NCI-H187 treated with DMSO at 0.1 percent for 48 hours (cell line): ENCODE data around the gene CCDC38.

Experiments used
- DNase-seq: peaks from one replicate; lab custom pipeline; 2025; lab: John Stamatoyannopoulos, UW

Gene CCDC38

DNA sequence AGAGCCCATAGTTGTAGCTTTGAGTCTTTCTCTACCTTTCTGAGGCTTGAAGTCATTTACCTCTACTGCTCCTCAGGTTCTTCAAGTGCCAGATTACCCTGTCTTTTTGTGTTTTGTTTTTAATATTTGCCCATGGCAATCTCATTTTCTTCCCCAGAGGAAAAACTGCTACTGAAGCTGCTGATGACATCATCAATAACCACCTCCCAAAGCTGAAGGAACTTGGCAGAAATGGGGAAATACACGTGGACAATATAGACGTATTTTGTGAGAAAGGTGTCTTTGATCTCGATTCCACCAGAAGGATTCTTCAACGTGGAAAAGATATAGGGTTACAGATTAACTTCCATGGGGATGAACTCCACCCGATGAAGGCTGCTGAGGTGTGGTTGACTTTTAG is 17.8 kb upstream of the CCDC38 start:
- DNase-seq = no peak

DNA sequence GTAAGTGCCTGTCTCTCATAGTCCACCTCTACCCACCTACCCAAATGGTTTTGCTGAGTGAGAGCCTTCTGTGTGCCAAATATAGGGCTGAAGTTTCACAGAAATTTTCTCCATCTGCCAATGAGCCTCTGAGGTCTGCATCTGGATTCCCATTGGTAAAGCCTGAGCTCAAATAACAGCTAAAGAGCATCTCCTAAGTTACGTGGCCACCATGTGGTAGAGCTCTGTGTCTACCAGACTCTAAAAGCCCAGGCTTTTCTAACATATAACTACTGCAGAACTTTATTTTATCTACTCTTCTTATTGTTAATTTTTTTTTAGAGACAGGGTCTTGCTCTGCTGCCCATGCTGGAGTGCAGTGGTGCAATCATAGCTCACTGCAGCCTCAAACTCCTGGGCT is 16.7 kb upstream of the CCDC38 start:
- no peak for DNase-seq

DNA sequence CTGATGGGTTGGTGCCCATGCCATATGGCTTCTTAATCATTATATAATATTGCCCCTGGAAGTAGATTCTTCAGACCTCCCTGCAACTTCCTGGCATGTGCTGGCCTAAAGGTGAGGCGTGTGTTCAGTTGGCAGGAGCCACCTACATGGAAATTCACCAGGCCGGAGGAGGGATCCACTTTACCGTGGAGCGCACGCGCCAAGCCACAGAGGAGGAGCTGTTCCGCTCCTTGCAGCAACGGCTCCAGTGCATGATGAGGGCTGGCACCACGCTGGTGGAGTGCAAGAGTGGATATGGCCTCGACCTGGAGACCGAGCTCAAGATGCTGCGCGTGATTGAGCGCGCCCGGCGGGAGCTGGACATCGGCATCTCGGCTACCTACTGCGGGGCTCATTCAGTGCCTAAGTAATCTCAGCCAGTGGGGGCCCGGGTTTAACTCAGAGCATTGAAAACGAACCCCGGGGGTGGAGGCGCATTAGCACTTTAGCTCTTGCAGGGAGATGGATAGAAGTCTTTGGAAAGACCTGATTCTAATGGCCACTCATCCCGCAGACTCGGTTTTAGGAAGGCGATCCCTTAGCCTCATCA is 14.2 kb upstream of the CCDC38 start:
- DNase-seq = no peak

DNA sequence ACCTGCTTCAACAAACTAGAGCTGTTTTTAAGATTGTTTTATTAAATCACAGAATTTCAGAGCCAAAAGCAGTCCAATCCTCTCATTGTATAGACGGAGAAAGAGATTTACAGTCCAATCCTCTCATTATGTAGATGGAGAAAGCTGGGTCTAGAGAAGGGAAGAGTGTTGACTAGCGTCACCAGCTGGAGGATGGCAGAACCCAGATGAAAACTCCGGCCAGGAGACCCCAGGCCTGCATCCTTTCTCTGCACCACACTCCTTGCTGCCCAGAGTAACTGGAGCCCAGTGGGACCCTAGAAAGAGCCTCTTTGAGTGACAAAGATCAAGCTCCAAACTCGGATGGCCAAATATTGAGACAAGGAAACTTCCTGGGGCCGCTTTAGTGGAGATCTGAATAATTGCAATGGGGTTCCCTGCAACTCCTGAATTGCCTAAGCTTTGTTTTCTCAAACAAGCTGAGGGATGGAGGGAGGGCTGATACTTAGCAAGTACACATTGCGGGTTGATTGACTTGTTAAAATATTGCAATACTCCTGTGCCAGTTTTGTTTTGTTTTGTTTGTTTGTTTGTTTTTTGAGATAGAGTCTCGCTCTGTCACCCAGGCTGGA is 13.2 kb upstream of the CCDC38 start:
- no peak for DNase-seq

DNA sequence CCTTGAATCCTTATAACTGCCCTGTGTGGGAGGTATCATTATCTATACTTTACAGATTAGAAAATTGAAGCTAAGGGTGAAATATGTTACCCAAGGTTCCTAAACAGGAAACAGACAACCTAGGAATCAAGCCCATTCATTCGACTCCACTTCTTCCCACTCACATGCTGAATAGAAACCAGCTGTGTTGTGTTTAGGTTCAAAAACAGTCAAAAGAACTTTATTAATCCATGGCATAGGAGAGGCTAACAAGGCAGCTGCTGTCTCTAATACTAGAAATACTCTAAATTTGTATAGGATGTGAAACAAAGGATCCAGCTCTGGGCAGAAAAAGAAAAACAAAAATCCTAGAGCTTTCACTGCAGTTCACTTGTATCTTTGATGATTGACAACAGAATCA is 10.6 kb upstream of the CCDC38 start:
- DNase-seq = no peak

DNA sequence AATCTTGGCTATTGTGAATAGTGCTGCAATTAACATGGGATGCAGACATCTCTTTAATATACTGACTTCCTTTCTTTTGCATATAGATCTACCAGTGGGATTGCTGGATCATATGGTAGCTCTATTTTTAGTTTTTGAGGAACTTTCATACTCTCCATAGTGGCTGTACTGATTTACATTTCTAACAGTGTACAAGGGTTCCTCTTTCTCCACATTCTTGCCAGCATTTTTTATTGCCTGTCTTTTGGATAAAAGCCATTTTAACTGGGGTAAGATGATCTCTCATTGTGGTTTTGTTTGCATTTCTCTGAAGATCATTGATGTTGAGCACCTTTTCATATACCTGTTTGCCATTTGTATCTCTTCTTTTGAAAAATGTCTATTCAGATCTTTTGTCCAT is 9.1 kb upstream of the CCDC38 start:
- DNase-seq = no peak

DNA sequence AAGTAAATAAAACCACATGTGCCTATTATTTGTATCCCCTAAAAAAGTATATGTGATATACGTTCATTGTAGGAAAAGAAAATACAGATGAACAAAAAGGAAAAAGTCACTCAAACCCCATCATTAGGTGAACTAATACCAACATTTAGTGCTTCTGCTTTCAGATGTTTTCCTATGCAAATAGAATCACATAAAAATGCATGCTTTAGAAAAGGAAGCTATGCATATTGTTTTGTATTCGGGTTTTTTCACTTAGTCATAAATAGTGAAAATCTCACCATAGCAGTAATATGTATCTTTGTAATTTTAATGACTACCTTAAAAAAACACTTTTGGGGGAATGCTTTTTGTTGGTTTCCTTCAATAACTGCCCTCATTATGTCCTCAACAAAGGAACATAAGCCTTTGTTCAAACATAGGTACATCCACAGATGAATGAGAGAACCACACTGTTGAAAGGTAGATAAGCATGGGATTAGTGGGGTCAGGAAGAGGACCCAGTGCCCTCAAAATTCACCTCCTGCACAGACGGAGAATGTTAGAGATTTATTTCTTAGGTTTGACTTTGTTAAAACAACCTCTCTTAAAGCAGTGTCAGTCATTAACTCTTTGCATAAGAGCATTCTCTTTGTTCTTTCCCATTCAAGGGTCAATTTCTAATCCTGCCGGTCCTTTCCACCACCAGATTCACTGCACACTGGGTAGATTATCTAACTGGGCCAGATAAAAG is 7.2 kb upstream of the CCDC38 start:
- no peak for DNase-seq

DNA sequence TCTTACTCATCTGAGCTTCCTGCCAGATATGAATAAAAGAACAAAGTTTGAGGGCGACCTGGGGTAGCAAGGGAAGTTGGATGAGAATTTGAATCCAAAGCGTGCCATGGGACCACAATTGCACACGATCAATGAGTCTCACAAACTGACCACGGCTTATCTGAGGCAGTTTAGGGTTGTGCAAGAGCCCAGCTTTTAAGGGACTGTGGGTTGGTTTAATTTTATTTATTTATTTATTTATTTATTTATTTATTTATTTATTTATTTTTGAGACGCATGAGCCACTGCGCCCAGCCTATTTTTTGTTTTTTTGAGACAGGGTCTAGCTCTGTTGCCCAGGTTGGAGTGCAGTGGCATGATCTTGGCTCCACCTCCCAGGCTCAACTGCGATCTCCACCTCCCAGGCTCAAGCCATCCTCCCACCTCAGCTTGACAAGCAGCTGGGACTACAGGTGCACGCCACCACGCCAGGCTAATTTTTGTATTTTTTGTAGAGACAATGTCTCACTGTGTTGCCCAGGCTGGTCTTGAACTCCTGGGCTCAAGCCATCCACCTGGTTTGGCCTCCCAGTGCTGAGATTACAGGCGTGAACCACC is 1.8 kb upstream of the CCDC38 start:
- DNase-seq = no peak

DNA sequence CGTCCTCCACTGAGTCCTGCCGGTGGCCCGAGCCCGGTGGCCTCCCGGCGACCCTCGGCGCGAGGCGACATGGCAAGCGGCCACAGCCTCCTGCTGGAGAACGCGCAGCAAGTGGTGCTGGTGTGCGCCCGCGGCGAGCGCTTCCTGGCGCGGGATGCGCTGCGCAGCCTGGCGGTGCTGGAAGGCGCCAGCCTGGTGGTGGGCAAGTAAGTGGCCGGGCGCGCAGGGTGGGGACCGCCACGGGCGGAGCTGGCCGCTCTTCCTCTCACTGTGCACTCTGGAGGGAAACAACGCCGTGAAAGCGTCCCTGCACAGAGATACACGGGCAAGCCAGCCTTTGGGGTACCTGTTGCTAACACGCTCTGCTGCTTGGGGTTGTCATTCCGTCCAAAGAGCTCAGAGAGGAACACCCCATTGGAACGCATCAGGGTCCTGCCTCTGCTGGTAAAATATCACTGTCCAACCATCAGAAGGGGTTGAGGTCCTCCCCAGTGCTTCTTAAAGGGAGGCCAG is 972 bp upstream of the CCDC38 start, which contains the start of gene AMDHD1:
Gene AMDHD1 (plus strand): TSS at position 2 of the 513 bp plus-strand sequence. CDS start 68 bp downstream, at position 70.
- no peak for DNase-seq

DNA sequence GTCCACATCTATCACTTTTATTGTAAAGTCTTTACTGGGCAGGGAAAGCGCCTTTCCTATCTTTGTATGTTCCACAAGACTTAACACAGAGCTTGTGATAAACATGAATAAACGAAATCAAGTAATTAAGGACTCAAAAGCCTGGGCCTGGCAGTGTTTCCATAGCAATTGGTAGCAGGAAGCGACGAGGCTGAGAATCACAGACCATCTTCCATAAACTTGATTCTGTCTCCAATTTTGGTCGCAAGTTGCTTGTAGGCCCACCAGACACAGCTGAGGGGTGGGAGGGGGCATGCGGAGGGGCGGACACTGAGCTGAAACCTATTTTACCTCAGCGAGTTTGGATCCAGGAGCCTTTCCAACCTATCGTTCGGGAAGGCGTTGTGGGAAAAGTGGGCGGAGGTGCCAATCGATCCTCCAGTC is 302 bp downstream of the CCDC38 start:
- DNase-seq = no peak

DNA sequence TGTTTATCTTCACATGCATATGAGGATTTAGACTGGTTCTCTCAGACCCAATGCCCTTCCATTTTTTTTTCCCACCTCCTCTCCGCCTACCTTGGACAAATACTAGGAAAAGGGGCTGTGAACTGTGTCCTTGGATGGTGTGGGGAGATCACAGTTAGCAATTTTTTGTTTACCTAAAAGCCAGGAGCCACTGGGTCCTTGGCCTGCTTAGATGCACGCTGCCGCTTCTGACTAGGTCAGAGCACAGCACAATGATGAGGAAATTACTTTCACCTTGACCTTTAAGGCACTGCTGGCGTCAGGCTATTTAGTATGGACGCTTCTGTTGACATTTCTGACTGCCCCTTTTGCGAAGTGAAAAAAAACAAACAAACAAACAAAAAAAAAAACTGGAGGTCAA is 1.9 kb downstream of the CCDC38 start:
- no peak for DNase-seq

DNA sequence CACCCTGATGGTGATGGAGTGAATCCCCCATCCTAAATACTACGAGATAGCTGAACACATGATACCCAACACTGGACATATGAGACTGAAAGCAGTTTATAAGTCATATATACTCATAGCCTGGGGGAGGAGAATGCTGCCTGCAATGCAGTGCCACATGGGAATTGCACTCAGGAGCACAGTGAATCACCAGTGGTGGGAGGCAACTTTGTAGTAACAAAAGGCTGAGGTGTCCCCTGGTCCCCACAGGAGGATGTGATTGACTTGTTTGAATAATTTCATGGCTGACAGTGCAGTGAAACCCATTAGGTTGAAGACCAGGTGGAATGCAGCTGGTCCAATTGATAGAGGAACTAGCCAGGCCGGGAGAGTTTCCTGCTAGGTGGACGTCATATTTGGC is 20.2 kb downstream of the CCDC38 start:
- DNase-seq = no peak

DNA sequence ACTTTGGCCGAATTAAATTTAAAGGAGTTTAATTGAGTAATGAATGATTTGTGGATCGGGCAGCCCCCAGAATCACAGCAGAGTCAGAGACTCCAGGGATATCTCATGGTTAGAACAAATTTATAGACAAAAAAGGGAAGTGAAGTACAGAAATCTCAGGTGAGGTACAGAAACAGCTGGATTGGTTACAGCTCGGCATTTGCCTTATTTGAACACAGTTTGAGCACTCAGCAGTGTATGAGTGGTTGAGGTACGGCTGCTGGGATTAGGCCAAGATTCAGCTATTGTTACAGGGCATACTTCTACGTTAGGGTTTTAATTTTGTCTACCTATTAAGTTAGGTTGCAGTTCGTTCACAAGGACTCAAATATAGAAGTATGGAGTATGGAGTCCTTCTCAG is 23.3 kb downstream of the CCDC38 start:
- DNase-seq = no peak

DNA sequence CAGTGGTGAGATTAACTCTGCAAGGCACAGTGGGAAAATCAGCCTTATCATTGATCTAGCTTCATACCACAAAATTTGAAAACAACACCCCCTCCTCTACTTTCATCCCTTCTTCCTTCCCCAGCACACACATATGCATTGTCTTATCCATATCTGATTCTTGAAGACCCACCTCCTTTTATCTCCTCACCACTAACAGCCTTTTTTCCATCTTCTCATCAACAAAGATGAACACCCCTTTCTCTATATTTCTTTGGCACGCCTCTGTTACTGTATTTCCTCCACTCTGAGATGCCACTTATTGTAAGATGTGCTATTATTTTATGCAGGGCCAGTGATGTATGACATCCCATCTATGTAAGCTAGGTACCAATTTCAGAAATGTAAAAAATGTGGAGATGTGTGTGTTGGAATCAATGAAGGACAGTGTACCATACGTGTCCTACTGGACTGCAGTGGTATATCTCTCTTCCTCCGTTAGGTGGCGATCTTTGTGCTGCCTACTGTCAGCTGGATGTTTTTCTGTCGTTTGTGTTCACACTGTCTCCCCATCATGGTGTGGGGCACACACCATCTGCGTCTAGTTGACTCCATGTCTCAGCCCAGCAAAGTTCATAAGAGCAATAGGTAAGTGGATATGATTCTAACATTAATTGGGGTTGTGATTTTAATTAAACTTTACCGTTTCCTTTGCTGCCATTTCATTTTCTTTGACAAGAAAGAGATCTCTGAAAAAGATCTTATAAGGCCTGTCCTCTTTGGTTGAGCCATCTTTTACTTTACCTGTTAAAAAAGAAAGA is 24.0 kb downstream of the CCDC38 start:
- DNase-seq = peak; percentile 32

DNA sequence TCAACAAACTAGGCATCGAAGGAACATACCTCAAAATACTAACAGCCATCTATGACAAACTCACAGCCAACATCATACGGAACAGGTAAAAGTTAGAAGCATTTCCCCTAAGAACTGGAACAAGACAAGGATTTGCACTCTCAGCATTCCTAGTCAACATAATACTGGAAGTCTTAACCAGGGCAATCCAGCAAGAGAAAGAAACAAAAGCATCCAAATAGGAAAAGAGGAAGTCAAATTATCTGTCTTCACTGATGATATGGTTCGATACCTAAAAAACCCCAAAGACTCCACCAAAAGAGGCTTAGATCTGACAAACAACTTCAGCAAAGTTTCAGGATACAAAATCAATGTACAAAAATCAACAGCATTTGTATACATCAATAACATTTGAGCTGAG is 32.5 kb downstream of the CCDC38 start:
- DNase-seq = no peak

DNA sequence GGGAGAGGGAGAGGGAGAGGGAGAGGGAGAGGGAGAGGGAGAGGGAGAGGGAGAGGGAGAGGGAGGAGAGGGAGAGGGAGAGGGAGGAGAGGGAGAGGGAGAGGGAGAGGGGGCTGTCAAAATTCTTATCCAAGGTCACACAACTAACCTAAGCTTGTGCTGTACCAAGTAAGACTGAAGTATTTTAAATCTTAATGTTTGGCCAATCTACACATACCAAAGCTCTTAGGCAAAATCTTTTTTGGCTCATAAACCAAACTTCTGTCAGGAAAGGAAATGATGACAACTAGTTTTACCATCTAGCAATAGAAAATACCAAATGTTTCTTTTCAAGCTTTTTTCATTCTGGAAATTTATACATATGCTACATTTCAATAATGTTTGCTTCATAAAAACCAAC is 33.8 kb downstream of the CCDC38 start:
- DNase-seq = no peak

DNA sequence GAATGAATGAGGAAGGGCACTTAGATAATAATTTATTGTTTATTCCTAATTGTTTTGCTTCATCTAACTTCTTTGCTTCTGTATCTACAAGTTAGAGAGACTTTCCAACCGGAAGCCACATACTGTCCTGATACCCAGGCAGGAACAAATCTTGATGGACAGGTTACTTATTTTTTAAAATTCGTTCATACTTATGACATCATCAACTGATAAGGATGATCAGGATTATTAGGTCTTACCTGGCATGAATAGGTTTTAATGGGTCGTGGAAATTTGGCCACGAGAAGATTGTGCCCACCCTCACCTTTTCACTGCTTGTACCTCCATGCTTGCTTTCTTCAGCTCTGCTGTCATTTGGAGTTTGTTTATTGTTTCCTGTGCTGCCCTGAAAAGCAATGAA is 44.3 kb downstream of the CCDC38 start:
- DNase-seq = no peak

DNA sequence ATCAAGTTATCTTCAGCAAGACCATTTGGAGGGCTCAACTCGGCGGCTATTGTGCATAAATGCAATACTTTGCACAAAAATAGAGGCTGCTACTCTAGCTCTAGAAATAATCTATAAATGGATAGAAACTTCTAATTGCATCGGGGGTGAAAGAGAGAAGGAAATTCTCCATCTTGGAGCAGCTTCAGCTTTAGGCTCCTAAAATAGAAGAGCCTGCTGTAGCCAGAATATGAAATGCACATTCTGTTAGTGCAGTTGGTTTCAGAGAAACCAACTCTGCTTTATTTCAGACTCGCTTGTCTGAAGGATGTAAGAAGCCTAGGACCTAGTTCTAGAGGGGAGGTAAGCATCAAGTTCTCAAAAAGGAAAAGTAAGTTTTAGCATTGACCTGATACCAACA is 45.6 kb downstream of the CCDC38 start:
- no peak for DNase-seq

DNA sequence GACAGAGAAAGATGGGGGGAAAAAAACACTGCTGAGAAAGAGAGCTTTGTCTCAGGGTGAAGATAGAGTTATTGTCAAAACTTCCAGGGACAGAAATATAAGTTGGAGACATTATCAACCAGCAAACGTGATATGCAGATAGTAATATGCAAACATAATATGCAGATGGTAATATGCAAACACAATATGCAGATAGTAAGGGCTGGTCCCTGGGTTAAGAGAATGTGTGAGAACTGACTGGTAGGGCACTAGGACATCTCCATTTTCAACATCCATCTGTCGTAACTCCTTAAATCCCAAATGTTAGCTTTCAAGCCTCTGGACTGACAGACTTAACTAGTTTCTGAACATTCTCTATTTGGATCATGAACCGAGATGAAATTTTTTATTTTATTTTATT is 51.5 kb downstream of the CCDC38 start:
- no peak for DNase-seq

DNA sequence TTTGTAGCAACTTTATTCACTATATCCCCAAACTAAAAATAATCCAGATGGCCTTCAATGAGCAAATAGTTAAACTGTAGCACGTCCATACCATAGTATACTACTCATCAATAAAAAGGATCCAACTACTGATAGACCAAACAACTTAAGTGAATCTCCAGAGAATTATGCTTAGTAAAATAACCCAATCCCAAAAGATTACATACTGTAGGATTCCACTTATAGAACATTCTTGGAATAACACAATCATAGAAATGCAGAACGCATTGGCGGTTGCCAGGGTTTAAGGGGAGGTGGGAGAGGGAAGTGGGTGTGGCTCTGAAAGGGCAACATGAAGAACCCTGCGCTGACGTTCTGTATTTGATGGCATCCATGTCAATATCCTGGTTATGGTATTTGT is 55.1 kb downstream of the CCDC38 start:
- DNase-seq = no peak

DNA sequence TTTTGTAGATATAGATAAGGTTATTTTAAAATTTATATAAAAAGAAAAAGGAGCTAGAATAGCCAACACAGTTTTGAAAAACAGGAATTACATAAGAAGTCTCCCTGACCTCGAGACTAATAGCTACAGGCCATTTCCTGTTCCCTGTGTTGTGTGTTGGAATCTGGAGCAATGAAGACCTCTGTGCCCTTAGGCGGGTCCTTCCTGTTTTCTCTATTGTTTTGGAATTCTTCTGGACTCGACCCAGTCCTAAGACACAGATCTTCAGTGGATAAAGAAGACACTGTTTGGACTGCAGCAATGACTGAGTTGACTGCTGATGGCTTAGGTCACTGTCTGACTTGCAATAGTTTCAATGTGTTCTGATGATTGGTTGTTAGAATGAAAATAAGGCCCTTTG is 57.4 kb downstream of the CCDC38 start:
- DNase-seq = no peak

DNA sequence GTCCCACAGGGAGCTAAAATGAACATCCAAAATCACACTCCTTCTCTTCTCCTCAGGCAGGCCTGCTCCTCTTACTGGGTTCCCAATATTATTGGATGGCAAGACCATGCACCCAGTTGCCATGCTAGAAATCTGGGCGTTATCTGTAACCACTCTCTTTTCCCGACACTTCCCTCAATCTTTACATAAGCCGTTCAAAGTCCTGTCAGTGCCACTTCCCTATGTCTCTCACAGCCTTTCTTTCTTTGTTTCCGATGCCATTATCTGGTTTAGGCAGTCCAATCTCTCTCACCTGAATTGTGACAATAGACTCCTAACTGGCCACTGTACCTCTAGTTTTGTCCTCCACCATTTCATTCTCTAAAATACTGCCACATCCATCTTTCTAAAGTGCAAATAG is 59.5 kb downstream of the CCDC38 start:
- no peak for DNase-seq
